Stimulated activated CD8-positive, alpha-beta memory T cell treated with anti-CD3 and anti-CD28 coated beads, Interleukin-4, amount 100 ng/mL, for 4 hours (primary cell): ENCODE measurements around the gene ERCC2.
"Not testable (repeated sequence)": the region's sequence is repeated elsewhere in the genome, so short reads cannot be mapped to it uniquely, and the experiment has no call there.

Experiments used
- DNase-seq, 2 donors: peaks; one replicate each; pipeline ENCODE4 v3.0.0-alpha.2; 2020; ENCODE audit warnings: low read depth in 2 of 2, low spot score in 1 of 2

The ERCC2 gene

GRCh38 chr19:45336696-45337251 lies 33.6 kb downstream of the ERCC2 start:
- no peak for DNase-seq

DNA sequence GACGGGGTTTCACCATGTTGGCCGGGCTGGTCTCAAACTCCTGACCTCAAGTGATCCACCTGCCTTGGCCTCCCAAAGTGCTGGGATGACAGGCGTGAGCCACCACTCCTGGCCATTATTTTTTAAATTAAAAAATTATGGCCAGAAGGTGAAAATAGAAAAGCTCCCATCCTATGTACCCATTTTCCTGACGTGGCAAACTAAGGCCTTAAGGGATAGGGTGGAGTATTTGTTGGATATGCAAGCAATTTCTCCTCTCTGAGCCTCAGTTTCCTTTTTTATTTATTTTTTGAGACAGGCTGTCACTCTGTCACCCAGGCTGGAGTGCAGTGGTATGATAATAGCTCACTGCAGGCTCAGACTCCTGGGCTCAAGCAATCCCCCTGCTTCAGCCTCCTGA lies 35.5 kb downstream of the ERCC2 start:
- not testable (repeated sequence) for DNase-seq

DNA sequence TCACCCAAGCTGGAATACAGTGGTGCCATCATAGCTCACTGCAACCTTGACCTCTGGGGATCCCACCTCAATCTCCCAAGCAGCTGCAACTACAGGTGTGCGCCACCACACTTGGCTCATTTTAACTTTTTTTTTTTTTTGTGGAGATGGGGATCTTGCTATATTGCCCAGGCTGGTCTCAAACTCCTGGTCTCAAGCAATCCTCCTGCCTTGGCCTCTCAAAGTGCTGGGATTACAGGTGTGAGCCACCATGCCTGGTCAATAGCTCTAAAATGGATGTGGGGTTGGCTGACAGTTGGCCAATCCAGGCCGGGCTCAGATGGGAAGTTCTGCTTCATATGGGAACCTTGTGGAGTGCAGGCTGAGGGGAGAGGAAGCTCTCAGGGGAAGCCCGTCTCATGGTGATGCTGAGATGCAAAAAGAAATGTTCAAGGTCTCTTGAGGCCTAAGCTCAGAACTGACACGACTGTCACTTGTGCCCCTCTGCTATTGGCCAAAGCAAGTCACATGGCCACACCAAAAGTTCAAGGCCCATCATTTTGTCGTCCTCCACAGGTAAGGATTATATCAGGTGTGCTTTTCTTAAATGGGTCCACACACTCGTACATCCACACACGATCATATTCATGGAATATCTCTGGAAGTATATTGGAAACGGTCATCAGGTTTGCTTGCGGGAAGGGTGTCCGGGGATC lies 36.6 kb downstream of the ERCC2 start:
- DNase-seq = no peak

- DNase-seq = no peak
Measured at GRCh38 chr19:45331411-45331810, 39.0 kb downstream of the ERCC2 start.

DNA sequence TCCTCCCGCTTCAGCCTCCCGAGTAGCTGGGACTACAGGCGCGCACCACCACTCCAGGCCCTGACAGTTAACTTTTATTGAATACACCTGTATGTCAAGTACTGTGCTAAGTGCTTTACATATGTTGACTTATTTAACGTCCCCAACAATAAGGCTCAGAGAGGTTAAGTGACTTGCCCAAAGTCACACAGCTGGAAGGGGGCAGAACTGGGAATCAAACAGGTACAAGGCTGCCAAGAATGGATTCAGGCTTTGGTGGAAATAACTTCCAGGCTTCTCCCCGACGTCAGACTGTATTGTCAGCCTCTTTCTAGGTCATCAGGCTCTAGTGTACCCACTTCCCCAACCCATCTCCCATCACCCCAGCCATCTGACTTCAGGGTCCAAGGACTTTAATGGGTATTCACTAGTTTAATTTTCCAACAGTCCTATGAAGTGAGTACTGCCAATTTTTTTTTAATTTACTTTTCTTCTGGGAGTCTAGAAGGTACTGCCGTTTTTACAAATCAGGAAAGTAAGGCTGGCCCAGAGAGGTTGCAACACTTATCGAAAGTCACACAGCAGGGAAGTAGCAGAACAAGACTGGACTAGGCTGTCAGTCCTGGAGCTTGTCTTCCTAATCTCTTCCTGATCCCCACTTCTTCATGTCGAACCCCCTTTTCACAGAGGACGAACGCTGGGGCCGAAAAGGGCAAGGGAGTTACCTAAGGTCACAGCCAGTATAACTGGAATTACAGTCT lies 42.8 kb downstream of the ERCC2 start:
- DNase-seq = no peak

DNA sequence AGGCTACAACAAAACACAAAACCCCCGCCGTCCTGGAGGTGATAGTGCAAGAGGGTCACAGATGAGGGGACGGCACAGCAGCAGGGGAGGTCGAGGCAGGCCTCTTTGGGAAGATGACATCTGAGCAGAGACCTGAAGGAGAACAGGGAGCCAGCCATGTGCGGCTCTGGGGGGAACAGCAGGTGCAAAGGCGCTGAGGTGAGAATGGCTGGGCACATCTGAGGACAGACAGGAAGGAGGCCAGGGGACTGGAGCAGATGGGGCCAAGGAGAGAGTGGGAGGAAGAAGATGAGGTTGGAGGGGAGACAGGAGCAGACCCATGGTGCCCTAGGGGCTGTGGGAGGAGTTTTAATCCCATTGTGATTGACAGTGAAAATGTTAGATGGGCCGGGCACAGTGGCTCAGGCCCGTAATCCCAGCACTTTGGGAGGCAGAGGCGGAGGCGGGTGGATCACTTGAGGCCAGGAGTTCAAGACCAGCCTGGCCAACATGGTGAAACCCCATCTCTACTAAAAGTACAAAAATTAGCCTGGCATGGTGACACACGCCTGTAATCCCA lies 45.9 kb downstream of the ERCC2 start:
- DNase-seq = no peak

DNA sequence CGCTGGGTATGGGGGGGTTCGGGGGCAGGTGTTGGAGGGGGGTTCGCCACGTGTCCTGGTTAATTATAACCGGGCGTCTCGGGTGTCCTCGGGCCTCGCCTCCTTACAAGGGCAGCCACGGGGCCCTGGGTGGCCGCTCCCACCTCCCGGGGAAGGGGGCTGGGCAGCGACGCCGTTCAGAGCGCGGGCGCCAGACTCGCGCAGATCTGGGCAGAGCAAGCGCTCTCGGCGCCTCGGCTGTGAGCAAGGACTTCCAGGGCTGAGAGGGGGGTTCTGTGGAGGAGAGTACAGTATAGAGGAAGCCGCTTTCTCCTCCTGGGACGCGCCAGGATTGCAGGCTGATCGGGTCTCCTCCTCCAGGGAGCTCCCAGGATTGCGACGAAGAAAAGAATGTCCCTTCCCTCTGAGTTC lies 46.7 kb downstream of the ERCC2 start:
- no peak for DNase-seq

- no peak for DNase-seq
Measured at GRCh38 chr19:45322744-45323281, 47.6 kb downstream of the ERCC2 start, which contains the start of gene CKM. TSS of gene CKM (minus strand) at chr19:45322875. CDS start at chr19:45319713, 3,162 bp downstream.

GRCh38 chr19:45322311-45322710 lies 48.1 kb downstream of the ERCC2 start:
- no peak for DNase-seq

GRCh38 chr19:45321848-45322247 lies 48.5 kb downstream of the ERCC2 start:
- DNase-seq = no peak

DNA sequence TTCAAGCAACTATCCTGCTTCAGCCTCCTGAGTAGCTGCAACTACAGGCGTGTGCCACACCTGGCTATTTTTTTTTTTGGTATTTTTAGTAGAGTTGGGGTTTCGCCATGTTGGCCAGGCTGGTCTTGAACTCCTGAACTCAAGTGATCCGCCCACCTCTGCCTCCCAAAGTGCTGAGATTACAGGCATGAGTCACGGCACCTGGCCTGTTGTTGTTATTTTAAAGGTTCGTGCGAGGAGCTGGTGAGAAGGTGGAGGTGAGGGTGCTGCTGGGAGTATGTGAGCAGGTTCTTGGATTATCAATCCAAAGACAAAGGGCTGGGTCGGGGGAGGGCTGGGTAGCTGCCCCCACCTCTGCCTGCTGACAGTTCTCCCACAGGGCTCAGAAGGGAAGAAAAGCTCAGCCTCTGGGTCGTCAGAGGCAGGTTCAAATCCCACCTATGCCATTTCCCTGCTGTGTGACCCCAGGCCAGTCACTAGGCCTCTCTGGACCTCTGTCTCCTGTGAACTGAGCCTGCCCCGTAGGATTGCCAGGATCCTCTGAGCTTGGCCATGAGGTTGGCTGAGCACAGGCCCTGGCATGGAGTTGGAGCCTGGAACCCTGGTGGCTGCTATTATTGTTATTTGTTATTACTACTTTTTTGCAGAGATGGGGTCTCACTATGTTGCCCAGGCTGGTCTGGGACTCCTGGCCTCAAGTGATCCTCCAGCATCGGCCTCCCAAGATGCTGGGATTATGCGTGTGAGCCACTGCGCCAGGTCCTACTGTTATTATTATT lies 49.2 kb downstream of the ERCC2 start:
- no peak for DNase-seq

- no peak for DNase-seq
Measured at GRCh38 chr19:45315304-45315703, 55.1 kb downstream of the ERCC2 start.

GRCh38 chr19:45314708-45315245 lies 55.6 kb downstream of the ERCC2 start:
- no peak for DNase-seq

DNA sequence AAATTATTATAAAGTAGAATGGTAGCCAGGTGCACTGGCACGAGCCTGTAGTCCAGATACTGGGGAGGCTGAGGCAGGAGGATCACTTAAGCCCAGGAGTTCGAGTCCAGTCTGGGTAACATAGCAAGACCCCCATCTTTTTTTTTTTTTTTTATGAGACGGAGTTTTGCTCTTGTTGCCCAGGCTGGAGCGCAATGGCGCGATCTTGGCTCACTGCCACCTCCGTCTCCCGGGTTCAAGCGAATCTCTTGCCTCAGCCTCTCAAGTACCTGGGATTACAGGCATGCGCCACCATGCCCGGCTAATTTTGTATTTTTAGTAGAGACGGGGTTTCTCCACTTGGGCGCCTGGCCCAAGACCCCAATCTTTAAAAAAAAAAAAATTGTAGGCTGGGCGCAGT lies 58.1 kb downstream of the ERCC2 start:
- not testable (repeated sequence) for DNase-seq

GRCh38 chr19:45311621-45312020 lies 58.8 kb downstream of the ERCC2 start:
- no peak for DNase-seq

DNA sequence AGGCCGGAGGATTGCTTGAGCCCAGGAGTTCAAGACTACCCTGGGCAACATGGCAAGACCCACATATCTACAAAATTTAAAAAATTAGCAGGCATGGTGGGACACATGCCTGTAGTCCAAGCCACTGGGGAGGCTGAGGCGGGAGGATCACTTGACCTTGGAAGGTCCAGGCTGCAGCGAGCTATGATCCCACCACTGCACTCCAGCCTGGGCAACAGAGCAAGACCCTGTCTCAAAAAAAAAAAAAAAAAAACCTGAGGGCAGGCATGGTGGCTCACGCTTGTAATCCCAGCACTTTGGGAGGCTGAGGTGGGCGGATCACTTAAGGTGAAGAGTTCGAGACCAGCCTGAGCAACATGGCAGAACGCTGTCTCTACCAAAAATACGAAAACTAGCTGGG lies 61.1 kb downstream of the ERCC2 start:
- DNase-seq = not testable (repeated sequence)

DNA sequence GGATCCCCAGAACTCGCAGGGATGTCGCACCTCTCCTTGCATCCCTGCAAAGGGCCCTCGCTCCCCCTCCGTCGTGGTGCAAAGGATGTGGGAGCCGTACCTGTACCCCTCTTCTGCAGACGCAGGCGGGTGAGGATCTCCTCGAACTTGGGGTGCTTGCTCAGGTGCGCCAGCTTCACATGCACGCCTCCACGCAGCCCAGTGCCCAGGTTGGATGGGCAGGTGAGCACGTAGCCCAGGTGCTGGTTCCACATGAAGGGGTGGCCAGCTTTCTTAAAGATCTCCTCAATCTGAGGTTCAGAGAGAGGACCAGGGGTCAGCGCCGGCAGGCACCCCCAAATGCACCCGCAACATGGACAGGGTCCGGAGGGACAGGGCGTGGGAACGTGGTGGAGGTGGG lies 63.0 kb downstream of the ERCC2 start:
- DNase-seq = no peak

GRCh38 chr19:45306518-45307027 lies 63.8 kb downstream of the ERCC2 start:
- no peak for DNase-seq

DNA sequence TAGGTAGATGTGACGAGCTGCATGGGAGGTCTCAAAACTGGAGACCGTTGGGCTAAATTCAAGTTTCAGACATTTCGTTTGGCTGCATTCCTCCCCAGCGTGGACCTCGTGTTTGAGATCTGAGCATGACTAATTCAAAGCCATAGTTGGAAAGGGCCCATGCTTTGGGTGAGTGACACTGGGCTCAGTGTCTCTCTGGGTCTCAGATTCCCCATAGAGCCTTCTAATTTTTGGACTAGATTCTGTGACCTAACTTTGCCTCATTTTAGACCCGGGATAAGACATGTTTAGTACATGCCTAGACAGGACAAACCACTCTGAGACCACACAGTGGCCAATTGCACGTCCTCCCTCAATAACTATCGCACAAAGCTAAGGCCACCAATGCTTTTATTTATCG lies 64.3 kb downstream of the ERCC2 start:
- no peak for DNase-seq

DNA sequence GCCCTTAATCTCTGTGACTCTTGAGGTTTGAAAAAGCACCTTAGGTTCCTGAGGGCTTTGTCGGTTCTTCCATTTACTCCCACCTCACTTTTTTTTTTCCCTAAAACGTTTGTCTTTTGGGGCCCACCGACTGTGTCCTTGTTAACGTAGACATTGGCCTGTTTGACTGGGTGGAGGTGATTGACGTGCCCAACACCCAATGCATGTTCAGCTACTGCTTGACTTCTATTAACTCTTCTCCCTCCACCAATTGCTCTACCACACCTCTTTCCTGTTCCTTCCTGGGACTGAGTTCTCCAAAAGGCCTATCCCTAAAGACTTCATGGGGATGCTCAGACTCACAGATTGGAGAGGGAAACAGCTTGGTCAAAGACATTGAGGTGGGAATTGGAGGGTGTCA lies 65.0 kb downstream of the ERCC2 start:
- DNase-seq = no peak
